Esophagus (tissue), 2 donors: ENCODE results near the gene UQCRHL. TPM values are rescaled to one million over a fixed set of nuclear protein-coding genes. Genes with fewer than 3 reads are reported as not detected.
"Not testable (repeated sequence)": the region's sequence is repeated elsewhere in the genome, so short reads cannot be mapped to it uniquely, and the experiment has no call there.

Experiments
- H3K27ac ChIP-seq, 2 donors: one replicate each; pipeline ENCODE4 v1.5.1; 2013; ENCODE audit warnings: low read depth in 2 of 2, mild to moderate bottlenecking in 2 of 2, inconsistent platforms in 1 of 2, low read length in 1 of 2, moderate library complexity in 1 of 2
- H3K27me3 ChIP-seq, 2 donors: one replicate each; pipeline ENCODE4 v1.6.1; 2013; ENCODE audit warnings: low read length in 2 of 2, control low read depth in 1 of 2, mild to moderate bottlenecking in 1 of 2; ENCODE audit not compliant: insufficient read depth in 2 of 2, control insufficient read depth in 1 of 2
- H3K36me3 ChIP-seq, 2 donors: one replicate each; pipeline ENCODE4 v1.6.1; 2013; ENCODE audit warnings: low read length in 1 of 2; ENCODE audit not compliant: control insufficient read depth in 2 of 2, insufficient read depth in 2 of 2
- H3K4me1 ChIP-seq, 2 donors: one replicate each; pipeline ENCODE4 v1.6.1; 2013; ENCODE audit warnings: low read length in 1 of 2; ENCODE audit not compliant: control insufficient read depth in 2 of 2, insufficient read depth in 2 of 2
- H3K4me3 ChIP-seq, 2 donors: one replicate each; pipeline ENCODE4 v1.5.1; 2013; ENCODE audit warnings: low read length in 2 of 2, mild to moderate bottlenecking in 2 of 2, low read depth in 1 of 2, moderate library complexity in 1 of 2
- H3K9me3 ChIP-seq, 2 donors: one replicate each; pipeline ENCODE4 v1.6.1; 2013; ENCODE audit warnings: mild to moderate bottlenecking in 2 of 2, low read depth in 1 of 2, low read length in 1 of 2, moderate library complexity in 1 of 2; ENCODE audit not compliant: control insufficient read depth in 2 of 2, insufficient read depth in 1 of 2
- WGBS, 2 donors: extraction: QIAGEN DNeasy Blood & Tissue Kit; methylation state at CpG; one replicate each; pipeline ENCODE4 v1.1.7; 2013; 5-methylcytosine and 5-hydroxymethylcytosine counted together
- polyA plus RNA-seq, 2 donors: library from polyadenylated mRNA; stranded (reverse); fragments of 200-250 nt; gene quantifications; one replicate each; pipeline ENCODE4 v1.2.3, GENCODE V29; 2013
- donor health status: healthy with polysubstance abuse.
- donor health status: Bipolar disorder and iron deficiency.

UQCRHL gene
- polyA plus RNA-seq, 2 donors, result 1.9 to 2.0 TPM

DNA sequence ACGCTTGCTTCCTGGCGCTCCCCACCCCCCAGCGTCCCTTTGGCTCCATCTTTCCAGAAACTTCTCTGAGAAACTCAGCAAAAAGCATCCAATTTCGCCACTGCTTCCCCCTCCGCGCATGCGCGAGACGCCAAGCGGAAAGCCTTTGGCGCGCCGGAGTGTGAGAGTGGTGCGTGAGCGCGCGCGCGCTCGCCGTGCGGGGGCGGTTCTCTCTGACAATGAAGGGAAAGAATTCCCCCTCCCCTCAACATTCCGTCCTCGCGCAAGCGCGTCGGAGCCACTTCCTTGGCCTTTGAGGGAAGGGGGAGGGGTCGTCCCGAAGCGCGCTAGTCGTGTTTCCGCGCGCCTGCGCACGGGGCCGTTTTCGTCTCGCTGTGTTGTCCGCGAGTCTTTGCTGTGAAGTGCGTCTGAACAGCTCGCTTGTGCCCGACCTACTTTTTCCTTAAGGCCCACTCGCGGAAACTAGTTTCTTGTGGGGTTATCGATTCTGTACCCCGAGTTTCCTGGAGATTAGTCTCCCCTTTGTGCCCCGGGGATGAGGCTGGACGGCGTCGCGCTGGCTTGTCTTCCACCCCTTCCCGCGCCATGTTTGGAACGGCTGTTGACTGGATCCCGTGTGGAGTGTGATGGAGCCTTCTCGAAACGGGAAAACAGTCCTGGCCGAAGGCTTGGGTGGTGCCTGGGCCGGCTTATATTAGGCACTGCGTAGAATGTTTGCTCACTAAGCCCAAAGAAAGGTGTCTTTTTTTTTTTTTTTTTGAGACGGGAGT is 28.5 kb upstream of the UQCRHL start:
- Histone ChIP-seq H3K9me3 (no peaks in the 10 kb centered on the region), H3K27ac (peak overlapping the region; percentile 100), H3K27me3 (no peaks in the 10 kb centered on the region), H3K4me3 (peak overlapping the region; percentile 62 to 68), H3K36me3 (no peaks in the 10 kb centered on the region), H3K4me1 (peaks cover 0 to 2% of the 10 kb centered on the region in 2 donors)
- WGBS, 2 donors, result 1 to 2% methylated on average over 66 of the region's 66 CpGs

DNA sequence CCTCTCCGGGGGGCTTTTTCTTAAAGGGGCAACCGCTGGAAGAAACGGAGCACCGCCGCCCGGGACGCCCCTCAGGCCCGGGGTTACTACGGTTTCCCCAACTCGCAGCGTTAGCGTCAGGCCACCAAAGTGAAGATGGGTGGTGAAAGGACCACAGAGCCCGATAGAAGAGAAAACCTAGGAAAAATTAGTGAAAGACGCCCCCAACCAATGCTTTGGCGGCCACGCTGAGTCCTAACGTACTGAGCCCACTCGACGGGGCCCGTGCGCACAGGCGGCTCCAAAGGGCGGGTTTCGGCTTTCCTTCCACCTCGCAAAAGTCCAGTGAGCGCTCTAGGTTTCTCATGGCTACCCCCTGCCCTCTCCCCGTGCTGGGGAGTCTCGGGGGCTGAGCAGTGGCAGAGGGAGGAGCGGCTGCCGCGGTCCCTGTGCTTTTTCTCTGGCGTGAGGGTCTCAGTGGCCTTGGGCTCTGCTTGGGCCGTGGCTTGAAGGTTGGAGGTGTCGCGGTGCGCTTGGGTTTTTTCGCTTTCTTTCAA is 27.8 kb upstream of the UQCRHL start:
- H3K36me3 ChIP-seq, result no peaks in the 10 kb centered on the region
- peaks cover 0 to 2% of the 10 kb centered on the region in 2 donors for H3K4me1 ChIP-seq
- H3K27me3 ChIP-seq, result no peaks in the 10 kb centered on the region
- peak overlapping the region; percentile 62 to 68 for H3K4me3 ChIP-seq
- peak overlapping the region; percentile 100 for H3K27ac ChIP-seq
- WGBS, 2 donors, result 0% methylated on average over 35 to 37 of the region's 37 CpGs
- H3K9me3 ChIP-seq, result no peaks in the 10 kb centered on the region

DNA sequence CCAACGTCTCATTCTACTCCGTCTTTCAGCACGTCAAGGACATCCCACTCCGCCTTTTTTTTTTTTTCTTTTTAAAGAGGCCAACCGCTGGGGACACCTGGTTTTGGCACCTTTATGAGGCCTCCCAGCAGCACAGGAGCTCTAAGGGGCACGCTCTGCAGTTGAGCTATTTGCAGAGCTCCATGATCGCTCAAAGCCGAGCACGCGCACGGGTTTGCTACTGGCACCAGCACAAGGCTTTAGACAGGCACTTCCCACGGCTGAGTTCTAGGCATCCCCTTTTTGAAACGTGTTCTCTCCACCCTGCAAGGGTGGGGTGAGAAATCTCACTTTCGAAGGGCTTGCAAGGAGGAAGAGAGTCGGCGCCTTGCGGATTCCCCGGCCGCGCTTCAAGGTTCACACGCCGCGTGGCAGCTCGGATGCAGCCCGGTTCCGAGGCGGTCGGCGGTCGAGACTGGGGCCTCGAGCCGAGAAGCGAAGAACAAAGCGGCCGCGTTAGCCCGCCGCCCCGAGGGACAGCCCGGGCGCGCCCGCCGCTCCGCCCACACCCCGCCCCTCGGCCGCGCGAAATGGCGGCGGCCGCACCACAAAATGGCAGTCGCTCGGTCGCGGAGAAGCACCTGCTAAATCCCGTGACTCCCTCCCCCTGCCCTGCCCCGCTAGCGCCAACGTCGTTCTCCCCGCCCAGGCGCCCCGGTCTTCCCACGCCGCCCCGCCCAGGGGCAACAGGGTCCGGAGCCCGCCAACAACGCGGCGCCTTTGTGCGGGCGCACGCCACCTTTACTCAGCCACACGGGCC is 27.2 kb upstream of the UQCRHL start:
- Histone ChIP-seq H3K4me1 (peaks cover 0 to 2% of the 10 kb centered on the region in 2 donors), H3K9me3 (no peaks in the 10 kb centered on the region), H3K36me3 (no peaks in the 10 kb centered on the region), H3K27ac (peak overlapping the region; percentile 100), H3K4me3 (peak overlapping the region; percentile 62 to 68), H3K27me3 (no peaks in the 10 kb centered on the region)
- 0% methylated on average over 74 to 77 of the region's 77 CpGs for WGBS, 2 donors

DNA sequence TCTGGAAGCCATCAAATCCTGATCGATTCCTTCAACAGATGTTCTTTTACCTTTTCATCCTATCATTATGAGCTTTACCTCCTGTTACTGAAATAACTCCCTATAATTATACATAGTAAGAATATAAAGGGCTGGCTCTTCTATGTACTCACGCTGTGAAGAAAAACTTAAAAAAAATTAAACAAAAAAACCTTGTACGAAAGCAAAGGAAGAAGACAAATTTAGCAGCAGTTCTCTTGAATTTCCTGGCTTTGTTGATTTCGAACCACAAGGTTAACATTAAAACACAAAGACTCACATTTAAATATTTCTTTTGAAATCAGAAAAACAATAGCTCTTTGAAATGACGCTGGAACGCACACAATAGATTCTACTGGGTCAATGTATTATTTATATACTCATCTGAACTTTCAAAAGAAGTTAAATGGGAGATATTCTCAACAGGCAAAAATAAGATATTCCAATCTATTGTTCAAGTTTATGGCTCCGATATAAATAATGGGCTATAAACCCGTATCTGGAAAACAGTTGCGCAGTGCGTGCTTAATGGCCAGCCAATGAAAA is 26.5 kb upstream of the UQCRHL start:
- H3K27ac ChIP-seq, result peak overlapping the region; percentile 100
- H3K27me3 ChIP-seq, result no peaks in the 10 kb centered on the region
- no peaks in the 10 kb centered on the region for H3K9me3 ChIP-seq
- H3K4me1 ChIP-seq, result peaks cover 0 to 2% of the 10 kb centered on the region in 2 donors
- 0 to 1% methylated on average over 10 of the region's 10 CpGs for WGBS, 2 donors
- H3K36me3 ChIP-seq, result no peaks in the 10 kb centered on the region
- H3K4me3 ChIP-seq, result peak overlapping the region in 1 of 2 donors; percentile 62

DNA sequence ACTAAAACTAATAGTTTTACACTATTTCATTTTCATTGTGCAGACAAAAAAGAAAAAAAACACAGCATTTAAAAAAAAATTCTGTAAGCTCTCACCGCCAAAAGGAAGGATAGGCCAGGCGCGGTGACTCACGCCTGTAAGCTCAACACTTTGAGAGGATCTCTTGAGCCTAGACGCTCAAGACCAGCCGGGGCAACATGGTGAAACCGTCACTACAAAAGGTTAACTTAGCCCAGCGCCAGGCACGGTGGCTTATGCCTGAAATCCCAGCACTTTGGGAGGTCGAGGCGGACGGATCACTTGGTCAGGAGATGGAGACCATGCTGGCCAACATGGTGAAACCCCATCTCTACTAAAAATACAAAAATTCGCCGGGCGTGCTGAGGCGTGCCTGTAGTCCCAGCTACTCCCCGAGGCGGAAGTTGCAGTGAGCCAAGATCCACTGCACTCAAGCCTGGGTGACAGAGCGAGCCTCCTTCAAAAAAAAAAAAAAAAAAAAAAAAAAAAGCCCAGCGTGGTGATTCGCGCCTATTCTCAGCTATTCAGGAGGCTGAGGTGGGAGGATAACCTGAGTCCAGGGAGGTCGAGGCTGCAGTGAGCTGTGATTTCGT is 25.7 kb upstream of the UQCRHL start:
- 27 to 37% methylated on average over 23 to 24 of the region's 24 CpGs for WGBS, 2 donors
- Histone ChIP-seq H3K27ac (peak overlapping the region; percentile 72 to 89), H3K36me3 (no peaks in the 10 kb centered on the region), H3K27me3 (no peaks in the 10 kb centered on the region), H3K9me3 (no peaks in the 10 kb centered on the region), H3K4me3 (peak overlapping the region; percentile 25 to 62), H3K4me1 (peaks cover 0 to 2% of the 10 kb centered on the region in 2 donors)

DNA sequence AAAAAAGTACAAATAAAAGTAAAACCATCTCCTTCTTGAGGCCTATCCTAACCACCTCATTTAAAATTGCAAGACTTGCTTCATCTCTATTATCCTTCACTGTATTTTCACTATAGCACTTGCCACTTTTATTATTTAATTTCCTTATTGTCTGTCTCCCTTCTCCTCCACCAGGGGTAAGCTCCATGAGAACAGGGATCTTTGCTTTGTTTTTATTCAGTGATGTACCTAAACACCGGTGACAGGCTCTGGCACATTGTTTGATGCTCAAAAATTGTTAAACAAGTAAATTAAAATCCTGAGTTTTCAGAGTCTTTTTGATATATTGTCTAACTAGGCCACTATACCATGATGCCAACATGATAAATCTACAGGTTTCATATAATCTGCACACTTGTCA is 22.8 kb upstream of the UQCRHL start:
- Histone ChIP-seq H3K27ac (peak overlapping the region; percentile 1 to 40), H3K9me3 (no peaks in the 10 kb centered on the region), H3K36me3 (no peaks in the 10 kb centered on the region), H3K27me3 (no peaks in the 10 kb centered on the region), H3K4me1 (no peaks in the 10 kb centered on the region), H3K4me3 (no peak overlapping the region)
- 70 to 86% methylated on average over 1 of the region's 1 CpG for WGBS, 2 donors

DNA sequence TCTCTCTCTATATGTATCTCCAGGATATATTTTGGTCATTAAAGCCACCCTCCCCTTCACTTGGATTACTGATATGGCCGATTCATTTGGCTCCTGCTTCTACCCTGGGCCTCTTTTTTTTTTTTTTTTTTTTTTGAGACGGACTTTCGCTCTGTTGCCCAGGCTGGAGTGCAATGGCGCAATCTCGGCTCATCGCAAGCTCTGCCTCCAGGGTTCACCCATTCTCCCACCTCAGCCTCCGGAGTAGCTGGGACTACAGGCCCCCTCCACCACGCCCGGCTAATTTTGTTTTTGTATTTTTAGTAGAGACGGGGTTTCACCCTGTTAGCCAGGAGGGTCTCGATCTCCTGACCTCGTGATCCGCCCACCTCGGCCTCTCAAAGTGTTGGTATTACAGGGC is 21.5 kb upstream of the UQCRHL start:
- not testable (repeated sequence) for H3K4me3 ChIP-seq, H3K27me3 ChIP-seq, H3K4me1 ChIP-seq, H3K27ac ChIP-seq, H3K36me3 ChIP-seq, H3K9me3 ChIP-seq
- 91 to 93% methylated on average over 14 of the region's 14 CpGs for WGBS, 2 donors

DNA sequence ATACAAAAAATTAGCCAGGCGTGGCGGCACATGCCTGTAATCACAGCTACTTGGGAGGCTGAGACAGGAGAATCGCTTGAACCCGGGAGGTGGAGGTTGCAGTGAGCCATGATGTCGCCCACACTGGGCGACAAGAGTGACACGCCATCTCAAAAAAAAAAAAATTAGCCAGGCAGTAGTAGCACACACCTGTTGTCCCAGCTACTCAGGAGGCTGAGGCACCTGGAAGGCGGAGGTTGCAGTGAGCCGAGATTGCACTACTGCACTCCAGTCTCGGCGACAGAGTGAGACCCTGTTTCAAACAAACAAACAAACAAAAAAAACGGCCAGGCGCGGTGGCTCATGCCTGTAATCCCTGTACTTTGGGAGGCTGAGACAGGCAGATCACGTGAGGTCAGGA is 20.1 kb upstream of the UQCRHL start:
- not testable (repeated sequence) for H3K27me3 ChIP-seq, H3K36me3 ChIP-seq, H3K4me1 ChIP-seq, H3K4me3 ChIP-seq, H3K27ac ChIP-seq, H3K9me3 ChIP-seq
- 94 to 96% methylated on average over 15 of the region's 15 CpGs for WGBS, 2 donors

DNA sequence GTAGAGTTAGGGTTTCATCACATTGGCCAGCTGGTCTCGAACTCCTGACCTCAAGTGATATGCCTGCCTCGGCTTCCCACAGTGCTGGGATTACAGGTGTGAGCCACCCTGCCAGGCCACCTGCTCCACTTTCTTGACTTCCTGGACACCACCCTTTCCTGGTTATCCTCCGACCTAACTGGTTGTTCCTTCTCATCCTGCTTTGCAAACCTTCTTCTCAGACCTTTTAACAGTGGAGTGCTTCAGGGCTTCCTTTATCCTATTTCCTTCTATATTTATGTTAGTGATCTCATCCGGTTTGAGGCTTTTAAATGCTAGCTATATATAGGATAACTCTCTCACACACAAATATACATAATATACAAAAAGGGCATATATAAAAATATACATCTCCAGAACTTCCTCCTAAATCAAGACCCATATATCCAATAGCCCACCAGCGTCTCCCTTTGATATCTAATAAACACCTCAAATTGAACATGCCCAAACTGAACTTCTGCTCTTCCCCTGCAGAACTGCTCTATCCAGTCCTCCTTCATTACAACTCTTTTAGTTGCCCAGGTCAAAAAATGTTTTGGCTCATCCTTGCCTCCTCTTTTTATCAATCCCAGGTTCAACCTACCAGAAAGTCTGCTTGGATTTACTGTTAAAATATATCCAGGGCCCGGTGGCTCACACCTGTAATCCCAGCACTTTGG is 19.5 kb upstream of the UQCRHL start:
- no peaks in the 10 kb centered on the region for H3K9me3 ChIP-seq
- no peaks in the 10 kb centered on the region for H3K4me1 ChIP-seq
- no peaks in the 10 kb centered on the region for H3K36me3 ChIP-seq
- peak overlapping the region; percentile 7 to 71 for H3K27ac ChIP-seq
- WGBS, 2 donors, result 68 to 79% methylated on average over 6 of the region's 6 CpGs
- H3K27me3 ChIP-seq, result no peaks in the 10 kb centered on the region
- no peak overlapping the region for H3K4me3 ChIP-seq
